HS-27A (cell line): Measurements from ENCODE around the gene WDR93.

Experiments
- DNase-seq: peaks from one replicate; pipeline ENCODE4 v3.0.0-alpha.2; 2012; ENCODE audit warnings: low read depth, missing footprints

WDR93 gene

GRCh38 chr15:89790206-89790605 is 99.6 kb downstream of the WDR93 start:
- no peak for DNase-seq

- no peak for DNase-seq
Measured at GRCh38 chr15:89790661-89791060, 100.0 kb downstream of the WDR93 start.

GRCh38 chr15:89792106-89792805 is 101.6 kb downstream of the WDR93 start:
- DNase-seq, result no peak
